ENCODE results near the gene COMMD1.
"Not testable (repeated sequence)": the region's sequence is repeated elsewhere in the genome, so short reads cannot be mapped to it uniquely, and the experiment has no call there.

- TF ChIP-seq POLR2A (IDR thresholded peaks at IDR 0.05; ENCODE audit: low read depth, low read length); TAF1 (IDR thresholded peaks at IDR 0.05; ENCODE audit: borderline replicate concordance, low read depth, low read length): not testable (repeated sequence)
Measured at GRCh38 chr2:62160691-62161090, 255.2 kb downstream of the COMMD1 start.

Measured in GM12892 (cell line).